HepG2 (cell line): ENCODE measurements around the gene CDX1. TPM values are rescaled to one million over a fixed set of nuclear protein-coding genes. Genes with fewer than 3 reads are reported as not detected.

Experiments used
- ATAC-seq: fragments of 200-7000 bp; cut with Tn5 transposase; 3 replicates; pipeline ENCODE4 v1.9.1; 2020; ENCODE audit warnings: mild to moderate bottlenecking, moderate library complexity
- BruUV-seq: library from RNA; stranded (reverse); fragments of 400-500 nt; replicated peaks from 2 replicates; lab custom pipeline; 2021; lab: Mats Ljungman, UMichigan
- CTCF ChIA-PET: fragments of 300-600 bp; formaldehyde crosslinking; extraction: SDS; loops from one replicate; lab custom pipeline; 2021; ENCODE audit warnings: low total read pairs, inconsistent platforms, low intra/inter-chr PET ratio; lab: Yijun Ruan, JAX
- POLR2A ChIA-PET: fragments of 350-600 bp; sonication (Branson Sonifier 250); formaldehyde crosslinking; loops from one replicate; lab custom pipeline; 2020; ENCODE audit warnings: antibody characterized with exemption, inconsistent platforms; lab: Yijun Ruan, JAX
- DNase-seq: peaks from one replicate; pipeline ENCODE4 v3.0.0-alpha.2; 2015; ENCODE audit warnings: low spot score
- FAIRE-seq: peaks from 3 replicates; lab custom pipeline; 2011; peaks lifted over from hg19 to GRCh38; lab: Jason Lieb, UNC
- H2AFZ ChIP-seq: one replicate; pipeline ENCODE4 v1.6.1; 2011; ENCODE audit warnings: low read length, inconsistent platforms
- H3K27ac ChIP-seq: fragments of 300-600 bp; 3 replicates; pipeline ENCODE4 v1.8.0; 2011; ENCODE audit warnings: mixed run types, mild to moderate bottlenecking, mixed read lengths, low read length, inconsistent platforms; ENCODE audit not compliant: insufficient read depth; ENCODE audit errors: extremely low read length
- H3K27me3 ChIP-seq, 2 experiments: fragments of 200-600 bp in 1 of 2; 2 replicates in 1 of 2; 3 replicates in 1 of 2; pipeline versions ENCODE4 v1.6.0 to v1.8.0; 2011; ENCODE audit warnings: low read length in 2 of 2, mild to moderate bottlenecking in 2 of 2, moderate library complexity in 2 of 2, inconsistent platforms in 1 of 2; ENCODE audit not compliant: insufficient read depth in 2 of 2, control insufficient read depth in 1 of 2
- H3K36me3 ChIP-seq, 2 experiments: fragments of 200-600 bp in 1 of 2; replicated peaks in 1 of 2; 2 replicates in 1 of 2; 3 replicates in 1 of 2; pipeline versions ENCODE4 v1.5.1 to v1.8.0; 2011; ENCODE audit warnings: low read length in 2 of 2, inconsistent platforms in 1 of 2; ENCODE audit not compliant: insufficient read depth in 2 of 2, control insufficient read depth in 1 of 2
- H3K4me1 ChIP-seq: 2 replicates; pipeline ENCODE4 v1.5.1; 2012; ENCODE audit warnings: low read length, inconsistent platforms; ENCODE audit not compliant: insufficient read depth
- H3K4me2 ChIP-seq: 2 replicates; pipeline ENCODE4 v1.6.0; 2011; ENCODE audit warnings: low read depth, low read length, inconsistent platforms
- H3K4me3 ChIP-seq, 3 experiments: fragments of 200-600 bp in 1 of 3; sonication (generic), shearing (Covaris generic) in 1 of 3; replicated peaks in 1 of 3; 2 replicates each; pipeline ENCODE4 v1.5.1; 2011 to 2016; ENCODE audit warnings: low read length in 3 of 3, inconsistent platforms in 2 of 3, low read depth in 2 of 3, mild to moderate bottlenecking in 2 of 3, control low read depth in 1 of 3, mixed read lengths in 1 of 3; ENCODE audit not compliant: insufficient read depth in 1 of 3
- H3K79me2 ChIP-seq: one replicate; pipeline ENCODE4 v1.6.1; 2011; ENCODE audit warnings: low read length, inconsistent platforms; ENCODE audit not compliant: insufficient read depth
- H3K9ac ChIP-seq: 2 replicates; pipeline ENCODE4 v1.6.0; 2011; ENCODE audit warnings: mild to moderate bottlenecking, low read depth, low read length, inconsistent platforms; ENCODE audit not compliant: insufficient read depth
- H3K9me3 ChIP-seq: 2 replicates; pipeline ENCODE4 v1.5.1; 2012; ENCODE audit warnings: mild to moderate bottlenecking, low read length
- H4K20me1 ChIP-seq: 2 replicates; pipeline ENCODE4 v1.6.0; 2011; ENCODE audit warnings: inconsistent platforms, mild to moderate bottlenecking, low read length, moderate library complexity; ENCODE audit not compliant: insufficient read depth
- ATRX ChIP-seq: sonication (generic); formaldehyde crosslinking; IDR thresholded peaks from 2 replicates; pipeline ENCODE4 v1.4.0; 2020; ENCODE audit warnings: missing genetic modification reagents, borderline replicate concordance
- CEBPZ ChIP-seq: IDR thresholded peaks from 2 replicates; pipeline ENCODE4 v1.6.1; 2012; ENCODE audit warnings: low read length, improper control_type of control experiment
- FOXK1 ChIP-seq: sonication (generic); formaldehyde crosslinking; IDR thresholded peaks from 2 replicates; pipeline ENCODE4 v1.4.0; 2020; ENCODE audit warnings: low read depth, missing genetic modification reagents, borderline replicate concordance
- HDAC2 ChIP-seq: sonication (generic); formaldehyde crosslinking; IDR thresholded peaks from 2 replicates; pipeline ENCODE4 v1.4.0; 2020; ENCODE audit warnings: missing genetic modification reagents
- HNF1B ChIP-seq: sonication (generic); formaldehyde crosslinking; IDR thresholded peaks from 2 replicates; pipeline ENCODE4 v1.5.1; 2020; ENCODE audit warnings: mild to moderate bottlenecking, moderate library complexity, missing genetic modification reagents
- PREB ChIP-seq: sonication (generic); formaldehyde crosslinking; IDR thresholded peaks from 2 replicates; pipeline ENCODE4 v1.4.0; 2020; ENCODE audit warnings: missing genetic modification reagents
- RFXANK ChIP-seq: IDR thresholded peaks from 2 replicates; pipeline ENCODE4 v1.6.1; 2016
- SALL1 ChIP-seq: sonication (generic); formaldehyde crosslinking; IDR thresholded peaks from 2 replicates; pipeline ENCODE4 v1.8.0; 2022; ENCODE audit warnings: mild to moderate bottlenecking, missing genetic modification reagents
- SP1 ChIP-seq, 2 experiments: fragments of 450-650 bp in 1 of 2; sonication (generic) in 1 of 2; formaldehyde crosslinking in 1 of 2; IDR thresholded peaks; 2 replicates each; pipeline versions ENCODE4 v1.4.0 to v1.6.1; 2016 to 2020; ENCODE audit warnings: missing genetic modification reagents in 1 of 2
- TIGD3 ChIP-seq: sonication (generic); formaldehyde crosslinking; IDR thresholded peaks from 2 replicates; pipeline ENCODE4 v1.5.1; 2020; ENCODE audit warnings: mild to moderate bottlenecking, missing genetic modification reagents, borderline replicate concordance
- ZNF225 ChIP-seq: sonication (generic); formaldehyde crosslinking; IDR thresholded peaks from 2 replicates; pipeline ENCODE4 v1.4.0; 2020; ENCODE audit warnings: mild to moderate bottlenecking, missing genetic modification reagents
- ZNF556 ChIP-seq: sonication (generic); formaldehyde crosslinking; IDR thresholded peaks from 2 replicates; pipeline ENCODE4 v1.4.0; 2020; ENCODE audit warnings: mild to moderate bottlenecking, missing genetic modification reagents, borderline replicate concordance
- ZNF564 ChIP-seq: sonication (generic); formaldehyde crosslinking; IDR thresholded peaks from 2 replicates; pipeline ENCODE4 v1.8.1; 2023; ENCODE audit warnings: mild to moderate bottlenecking, missing genetic modification reagents
- ZNF670 ChIP-seq: sonication (generic); formaldehyde crosslinking; IDR thresholded peaks from 2 replicates; pipeline ENCODE4 v1.8.0; 2022; ENCODE audit warnings: mild to moderate bottlenecking, missing genetic modification reagents, borderline replicate concordance
- ZNF777 ChIP-seq: sonication (generic); formaldehyde crosslinking; IDR thresholded peaks from 2 replicates; pipeline ENCODE4 v1.4.0; 2020; ENCODE audit warnings: missing genetic modification reagents
- WGBS: methylation state at CpG from one replicate; pipeline ENCODE4 v1.1.6; 2017; ENCODE audit warnings: low lambda C conversion rate; 5-methylcytosine and 5-hydroxymethylcytosine counted together
- in situ Hi-C: cut with HindIII; loops from 2 replicates; pipeline ENCODE4 v1.10.0; 2017; ENCODE audit warnings: low pct_unique_long_range_greater_than_20kb; ENCODE audit not compliant: extremely low pct_ligation_motif_present
- intact Hi-C: fragments of 100-400 bp; cut with micrococcal nuclease; formaldehyde crosslinking; loops from one replicate; pipeline ENCODE4 v1.10.0; 2022; ENCODE audit not compliant: unreplicated experiment
- polyA plus RNA-seq, 8 experiments: library from polyadenylated mRNA; depleted of rRNA in 3 of 8; stranded (reverse) in 7 of 8; unstranded in 1 of 8; fragments of >200 nt; fragmentation: Illumina TruSeq in 4 of 8; extraction: Trizol in 4 of 8; gene quantifications; 2 replicates each; pipeline versions ENCODE4 v1.2.1 to v1.2.3, GENCODE V29; 2011 to 2016; ENCODE audit warnings: low read depth in 4 of 8, missing spikeins in 1 of 8, mixed read lengths in 1 of 8; ENCODE audit not compliant: insufficient read depth in 1 of 8
- total RNA-seq, 5 experiments: library from RNA; depleted of rRNA; stranded (reverse); fragments of >200 nt; fragmentation: Illumina TruSeq; extraction: Trizol; gene quantifications; 2 replicates each; pipeline ENCODE4 v1.2.3, GENCODE V29; 2016; ENCODE audit warnings: low read depth in 1 of 5

CDX1 gene
- total and polyA plus RNA-seq, 2 of the 13 experiments (the other 11 are each of a cell fraction or from before 2014, with no cell fraction given): not detected

GRCh38 chr5:150120062-150120441 lies 46.5 kb upstream of the CDX1 start (continued):
- TF ChIP-seq SP1 (IDR thresholded peaks at IDR 0.05): no peak
- TF ChIP-seq SP1 (CRISPR knock-in tag; IDR thresholded peaks at IDR 0.05): no peak
- no peak for TF ChIP-seq CEBPZ
- no peak for TF ChIP-seq SALL1 (CRISPR knock-in tag)

- Histone ChIP-seq H3K27me3 (no peaks in the 10 kb centered on the region), H3K4me3 (no peak overlapping the region), H3K4me1 (peaks cover 18% of the 10 kb centered on the region), H3K4me2 (no peak overlapping the region), H3K79me2 (no peaks in the 10 kb centered on the region), H3K9ac (no peak overlapping the region), H4K20me1 (no peaks in the 10 kb centered on the region), H3K9me3 (no peaks in the 10 kb centered on the region), H3K27ac (no peak overlapping the region), H3K36me3 (no peaks in the 10 kb centered on the region), H2AFZ (no peak overlapping the region)
- DNase-seq: no peak
- no peak; the same call in 2 of the 3 replicates for ATAC-seq
- ChIA-PET CTCF (no interaction called here), POLR2A (no interaction called here)
- BruUV-seq: no TSS peak
- FAIRE-seq: no peak
- intact Hi-C loops (loop anchor here (10.0 kb wide), 1 partner anchor 286 kb away; no protein-coding TSS in a partner anchor), in situ Hi-C loops (no loop called here)
- WGBS: 64% methylated on average over 15 of the region's 19 CpGs
- TF ChIP-seq ZNF225 (CRISPR knock-in tag) (no peak), ZNF777 (CRISPR knock-in tag) (no peak), ATRX (CRISPR knock-in tag) (no peak), TIGD3 (CRISPR knock-in tag) (no peak), HDAC2 (CRISPR knock-in tag) (no peak), ZNF556 (CRISPR knock-in tag) (no peak), ZNF564 (CRISPR knock-in tag) (no peak), HNF1B (CRISPR knock-in tag) (no peak), PREB (CRISPR knock-in tag) (no peak), FOXK1 (CRISPR knock-in tag) (no peak), ZNF670 (no peak), RFXANK (CRISPR knock-in tag) (no peak)
These were observed 45.7 kb upstream of the CDX1 start for GRCh38 chr5:150120617-150121447.
